SK-N-SH treated with all-trans-retinoic acid at 6 μM for 48 hours (cell line): Measurements from ENCODE around the gene CYREN.

Experiments
- ATAC-seq: fragments of 200-7000 bp; cut with Tn5 transposase; 3 replicates; pipeline ENCODE4 v1.9.1; 2020; ENCODE audit warnings: mild to moderate bottlenecking, moderate library complexity
- ARNTL ChIP-seq: fragments of 450-650 bp; formaldehyde crosslinking; IDR thresholded peaks from 2 replicates; pipeline ENCODE4 v1.5.0; 2020; ENCODE audit warnings: low read depth, mild to moderate bottlenecking, moderate library complexity, borderline replicate concordance
- BACH2 ChIP-seq: fragments of 250-450 bp; sonication (Bioruptor Pico); IDR thresholded peaks from 2 replicates; pipeline ENCODE4 v1.9.0; 2021; ENCODE audit warnings: mild to moderate bottlenecking, borderline replicate concordance
- CREB5 ChIP-seq: fragments of 250-450 bp; sonication (Bioruptor Pico); IDR thresholded peaks from 2 replicates; pipeline ENCODE4 v1.5.1; 2020; ENCODE audit warnings: low read depth, mild to moderate bottlenecking, moderate library complexity
- CSDC2 ChIP-seq: fragments of 250-450 bp; sonication (Bioruptor Pico); IDR thresholded peaks from 2 replicates; pipeline ENCODE4 v1.5.0; 2020; ENCODE audit warnings: mild to moderate bottlenecking, moderate library complexity
- CSRNP3 ChIP-seq: fragments of 250-450 bp; sonication (Bioruptor Pico); IDR thresholded peaks from 2 replicates; pipeline ENCODE4 v1.5.1; 2021; ENCODE audit warnings: mild to moderate bottlenecking, moderate library complexity
- GLIS3 ChIP-seq: fragments of 250-450 bp; sonication (Bioruptor Pico); IDR thresholded peaks from 2 replicates; pipeline ENCODE4 v1.5.0; 2020; ENCODE audit warnings: mild to moderate bottlenecking, moderate library complexity
- ISL1 ChIP-seq: fragments of 250-450 bp; sonication (Bioruptor Pico); IDR thresholded peaks from 2 replicates; pipeline ENCODE4 v2.1.2; 2022; ENCODE audit warnings: mild to moderate bottlenecking, moderate library complexity
- POU6F1 ChIP-seq: fragments of 250-450 bp; sonication (Bioruptor Pico); IDR thresholded peaks from 2 replicates; pipeline ENCODE4 v1.8.0; 2021; ENCODE audit warnings: low read depth, mild to moderate bottlenecking, moderate library complexity, borderline replicate concordance
- PPARA ChIP-seq: fragments of 250-450 bp; sonication (Bioruptor Pico); IDR thresholded peaks from 2 replicates; pipeline ENCODE4 v1.5.0; 2020; ENCODE audit warnings: mild to moderate bottlenecking, borderline replicate concordance
- RARB ChIP-seq: fragments of 250-450 bp; sonication (Bioruptor Pico); IDR thresholded peaks from 2 replicates; pipeline ENCODE4 v1.8.0; 2021; ENCODE audit warnings: mild to moderate bottlenecking, moderate library complexity
- SNAI2 ChIP-seq: fragments of 250-450 bp; sonication (Bioruptor Pico); IDR thresholded peaks from 2 replicates; pipeline ENCODE4 v1.5.0; 2020; ENCODE audit warnings: mild to moderate bottlenecking, moderate library complexity
- TCF4 ChIP-seq: fragments of 250-450 bp; sonication (Bioruptor Pico); IDR thresholded peaks from 2 replicates; pipeline ENCODE4 v1.8.0; 2021; ENCODE audit warnings: mild to moderate bottlenecking, moderate library complexity, borderline replicate concordance
- ZNF70 ChIP-seq: fragments of 450-650 bp; formaldehyde crosslinking; IDR thresholded peaks from 2 replicates; pipeline ENCODE4 v1.5.0; 2020; ENCODE audit warnings: mild to moderate bottlenecking, moderate library complexity
- ZNF8 ChIP-seq: fragments of 450-650 bp; formaldehyde crosslinking; IDR thresholded peaks from 2 replicates; pipeline ENCODE4 v1.5.0; 2020; ENCODE audit warnings: mild to moderate bottlenecking, moderate library complexity
- TF ChIP-seq, protein P1 (sequence below): fragments of 250-450 bp; sonication (Bioruptor Pico); IDR thresholded peaks from 2 replicates; pipeline ENCODE4 v1.5.0; 2020; ENCODE audit warnings: mild to moderate bottlenecking, moderate library complexity

The CYREN gene

GRCh38 chr7:135201350-135201749, 30.8 kb upstream of the CYREN start:
- no peak for ATAC-seq
- TF ChIP-seq, protein P1, sequence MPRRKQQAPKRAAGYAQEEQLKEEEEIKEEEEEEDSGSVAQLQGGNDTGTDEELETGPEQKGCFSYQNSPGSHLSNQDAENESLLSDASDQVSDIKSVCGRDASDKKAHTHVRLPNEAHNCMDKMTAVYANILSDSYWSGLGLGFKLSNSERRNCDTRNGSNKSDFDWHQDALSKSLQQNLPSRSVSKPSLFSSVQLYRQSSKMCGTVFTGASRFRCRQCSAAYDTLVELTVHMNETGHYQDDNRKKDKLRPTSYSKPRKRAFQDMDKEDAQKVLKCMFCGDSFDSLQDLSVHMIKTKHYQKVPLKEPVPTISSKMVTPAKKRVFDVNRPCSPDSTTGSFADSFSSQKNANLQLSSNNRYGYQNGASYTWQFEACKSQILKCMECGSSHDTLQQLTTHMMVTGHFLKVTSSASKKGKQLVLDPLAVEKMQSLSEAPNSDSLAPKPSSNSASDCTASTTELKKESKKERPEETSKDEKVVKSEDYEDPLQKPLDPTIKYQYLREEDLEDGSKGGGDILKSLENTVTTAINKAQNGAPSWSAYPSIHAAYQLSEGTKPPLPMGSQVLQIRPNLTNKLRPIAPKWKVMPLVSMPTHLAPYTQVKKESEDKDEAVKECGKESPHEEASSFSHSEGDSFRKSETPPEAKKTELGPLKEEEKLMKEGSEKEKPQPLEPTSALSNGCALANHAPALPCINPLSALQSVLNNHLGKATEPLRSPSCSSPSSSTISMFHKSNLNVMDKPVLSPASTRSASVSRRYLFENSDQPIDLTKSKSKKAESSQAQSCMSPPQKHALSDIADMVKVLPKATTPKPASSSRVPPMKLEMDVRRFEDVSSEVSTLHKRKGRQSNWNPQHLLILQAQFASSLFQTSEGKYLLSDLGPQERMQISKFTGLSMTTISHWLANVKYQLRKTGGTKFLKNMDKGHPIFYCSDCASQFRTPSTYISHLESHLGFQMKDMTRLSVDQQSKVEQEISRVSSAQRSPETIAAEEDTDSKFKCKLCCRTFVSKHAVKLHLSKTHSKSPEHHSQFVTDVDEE (CRISPR knock-in tag) = no peak

GRCh38 chr7:135200821-135201331, 30.4 kb upstream of the CYREN start:
- 0 out of 3 replicates have a peak, but pooled peaks have one; percentile 24 for ATAC-seq
- no peak for TF ChIP-seq CSDC2 (CRISPR knock-in tag)
- TF ChIP-seq ZNF70 (CRISPR knock-in tag) = no peak
- no peak for TF ChIP-seq SNAI2 (CRISPR knock-in tag)

- TF ChIP-seq POU6F1 (no peak), GLIS3 (CRISPR knock-in tag) (no peak), TCF4 (CRISPR knock-in tag) (no peak), RARB (CRISPR knock-in tag) (no peak), CSRNP3 (no peak), CREB5 (CRISPR knock-in tag) (no peak)
- no peak for ATAC-seq
Measured at GRCh38 chr7:135199439-135199838, 28.9 kb upstream of the CYREN start.

- no peak; the same call in 1 of the 3 replicates for ATAC-seq
- no peak for TF ChIP-seq TCF4 (CRISPR knock-in tag)
- no peak for TF ChIP-seq PPARA
Measured at GRCh38 chr7:135197906-135198655, 27.6 kb upstream of the CYREN start.

DNA sequence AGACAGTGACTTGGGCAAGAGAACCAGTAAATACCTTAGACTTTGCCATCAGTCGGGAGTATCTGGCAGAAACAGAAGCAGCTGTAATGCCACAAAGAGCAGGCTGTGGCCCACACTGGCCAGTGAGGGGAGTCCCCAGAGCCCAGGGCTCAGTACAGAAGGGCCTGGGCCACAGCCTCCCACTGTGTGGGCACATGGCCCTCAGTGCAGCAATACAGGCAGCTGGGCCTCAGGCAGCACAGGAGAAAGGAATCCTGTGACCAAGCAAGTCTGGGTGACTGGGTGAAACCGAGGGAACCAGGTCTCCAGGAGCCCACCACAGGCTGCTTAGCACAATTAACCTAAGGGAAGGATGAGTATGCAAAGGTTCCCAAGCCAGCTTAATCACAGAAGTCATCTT, 26.8 kb upstream of the CYREN start:
- TF ChIP-seq ISL1 (no peak), TCF4 (CRISPR knock-in tag) (no peak), ZNF70 (CRISPR knock-in tag) (no peak), CSRNP3 (no peak), ARNTL (CRISPR knock-in tag) (no peak)
- ATAC-seq = no peak

DNA sequence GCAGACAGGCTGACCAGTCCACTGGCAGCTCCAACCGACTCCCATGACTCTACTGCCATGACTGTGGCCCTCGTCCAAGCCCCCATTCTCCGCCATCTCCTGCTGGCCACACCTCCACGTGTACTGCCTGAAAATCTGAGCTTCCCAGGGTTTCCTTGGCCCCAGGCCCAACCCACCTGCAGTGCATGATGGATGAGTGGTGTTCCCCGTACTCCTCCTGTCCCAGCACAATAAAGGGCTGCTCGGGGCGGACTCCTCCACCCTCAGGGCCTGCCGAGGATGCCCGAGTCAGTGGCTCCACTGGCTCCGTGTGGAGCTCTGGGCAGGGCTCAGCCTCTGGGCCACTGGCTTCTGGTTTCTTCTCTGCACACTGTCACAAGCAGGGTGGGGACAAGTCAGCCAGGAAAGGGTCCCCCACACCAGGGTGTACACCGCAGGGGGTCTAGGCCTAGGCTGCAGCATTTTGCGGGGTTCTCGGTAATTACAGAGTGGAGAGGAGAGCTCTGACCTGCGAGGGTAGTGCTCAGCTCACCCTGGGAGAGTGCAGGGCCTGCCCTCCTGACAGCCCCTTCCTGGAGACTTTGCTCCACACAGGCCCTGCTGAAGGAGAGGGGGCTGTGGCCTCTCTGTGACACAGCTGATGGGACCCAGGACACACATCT, 25.6 kb upstream of the CYREN start:
- no peak for ATAC-seq
- TF ChIP-seq ISL1 (no peak), POU6F1 (no peak), CSDC2 (CRISPR knock-in tag) (no peak), TCF4 (CRISPR knock-in tag) (no peak), BACH2 (CRISPR knock-in tag) (no peak), CSRNP3 (no peak), ZNF8 (CRISPR knock-in tag) (no peak), GLIS3 (CRISPR knock-in tag) (no peak), SNAI2 (CRISPR knock-in tag) (no peak), CREB5 (CRISPR knock-in tag) (no peak)
